HG02852 (cell line): ENCODE data around the gene KCNJ4.

Experiments used
- ATAC-seq: cut with Tn5 transposase; IDR thresholded peaks from one replicate; pipeline ENCODE4 v1.9.1; 2021; ENCODE audit warnings: mild to moderate bottlenecking, moderate library complexity; ENCODE audit not compliant: unreplicated experiment

Gene KCNJ4

DNA sequence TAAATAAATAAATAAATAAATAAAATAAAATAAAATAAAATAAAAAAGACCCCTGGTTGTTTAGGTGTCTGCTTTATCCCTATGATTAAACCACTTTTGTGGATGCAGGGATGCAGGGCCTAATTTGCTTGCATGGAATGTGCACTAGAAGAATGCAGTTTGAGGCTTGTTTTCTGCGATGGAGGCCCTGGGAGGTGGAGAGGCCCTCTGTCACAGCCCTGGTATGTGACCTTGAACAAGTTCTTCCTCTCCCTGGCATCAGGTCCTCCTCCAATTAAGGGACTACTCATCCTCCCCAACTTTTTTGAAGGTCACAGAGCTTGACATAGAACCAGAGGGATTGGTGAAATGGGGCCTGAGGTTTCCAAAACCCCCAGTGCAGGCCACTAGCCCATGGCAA lies 22.7 kb downstream of the KCNJ4 start:
- ATAC-seq, result no peak

DNA sequence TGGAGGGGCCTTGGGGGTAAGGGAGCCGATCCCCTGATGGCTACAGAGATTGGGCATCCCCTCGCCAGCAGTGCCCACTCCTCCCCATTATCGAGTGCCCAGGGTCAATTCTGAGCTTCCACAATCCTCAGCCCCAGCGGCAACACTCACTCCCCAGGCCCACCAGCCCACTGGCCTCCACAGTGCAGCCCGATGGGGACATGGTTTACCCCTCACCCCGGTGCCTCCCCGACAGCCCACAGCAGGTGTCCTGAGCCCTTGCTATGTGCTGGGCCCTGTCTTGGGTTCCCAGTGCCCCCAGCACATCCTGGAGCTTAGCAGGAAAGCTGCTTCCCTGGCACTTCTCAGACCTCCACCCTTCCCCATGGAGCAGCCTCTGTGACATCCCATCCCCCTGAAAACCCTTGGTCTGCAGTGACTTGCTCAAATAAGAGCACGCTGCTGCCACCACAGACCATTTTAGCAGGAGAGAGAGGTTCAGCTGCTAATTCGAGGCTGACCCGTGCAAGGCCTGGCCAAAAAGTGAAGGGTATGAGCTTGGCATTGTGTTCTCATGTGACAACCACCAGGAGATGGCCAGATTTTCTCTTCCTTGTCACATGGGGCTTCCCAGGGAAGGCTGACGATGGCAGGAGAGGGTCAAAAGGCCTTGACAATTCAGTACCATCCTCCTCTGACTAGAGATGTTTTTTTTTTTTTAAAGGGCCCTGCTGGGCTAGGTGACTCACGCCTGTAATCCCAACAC lies 23.6 kb downstream of the KCNJ4 start:
- no peak for ATAC-seq

DNA sequence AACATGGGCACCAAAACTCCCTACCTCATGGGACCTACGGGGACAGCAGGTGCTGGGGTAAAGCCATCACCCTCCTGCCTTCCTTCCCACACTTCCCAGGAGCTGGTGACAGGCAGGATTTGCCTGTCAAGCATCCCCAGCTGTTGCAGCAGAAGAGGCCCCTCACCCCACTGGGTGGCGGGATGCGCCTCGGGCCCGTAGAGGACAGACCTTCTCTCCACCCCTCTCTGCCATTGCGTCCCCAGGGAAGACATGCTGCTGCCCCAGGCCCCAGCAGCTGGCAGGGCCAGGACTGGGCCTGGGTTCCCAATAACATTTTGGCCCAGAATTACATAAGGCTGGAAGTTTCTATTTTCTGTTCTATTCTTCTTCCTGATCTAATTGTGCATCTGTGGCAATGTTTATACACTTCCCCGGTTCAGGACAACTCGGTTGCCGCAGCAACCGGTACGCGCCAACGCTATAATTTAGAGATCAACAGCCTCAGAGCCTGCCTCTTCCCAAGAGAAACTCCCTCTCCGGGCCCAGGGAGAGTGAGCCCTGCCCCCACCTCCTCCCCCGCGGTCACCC lies 25.4 kb downstream of the KCNJ4 start:
- ATAC-seq, result no peak

DNA sequence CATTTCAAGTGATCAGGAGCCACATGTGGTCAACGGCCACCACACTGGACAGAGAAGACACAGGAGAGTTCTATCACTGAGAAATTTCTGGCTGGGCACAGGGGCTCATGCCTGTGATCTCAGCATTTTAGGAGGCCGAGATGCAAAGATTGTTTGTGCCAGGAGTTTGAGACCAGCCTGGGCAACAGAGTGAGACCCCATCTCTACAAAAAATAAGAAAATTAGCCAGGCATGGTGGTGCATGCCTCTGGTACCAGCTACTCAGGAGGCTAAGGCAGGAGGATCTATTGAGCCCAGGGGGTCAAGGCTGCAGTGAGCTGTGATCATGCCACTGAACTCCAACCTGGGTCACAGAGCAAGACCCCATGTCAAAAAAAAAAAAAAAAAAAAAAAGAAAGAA lies 26.3 kb downstream of the KCNJ4 start:
- no peak for ATAC-seq

DNA sequence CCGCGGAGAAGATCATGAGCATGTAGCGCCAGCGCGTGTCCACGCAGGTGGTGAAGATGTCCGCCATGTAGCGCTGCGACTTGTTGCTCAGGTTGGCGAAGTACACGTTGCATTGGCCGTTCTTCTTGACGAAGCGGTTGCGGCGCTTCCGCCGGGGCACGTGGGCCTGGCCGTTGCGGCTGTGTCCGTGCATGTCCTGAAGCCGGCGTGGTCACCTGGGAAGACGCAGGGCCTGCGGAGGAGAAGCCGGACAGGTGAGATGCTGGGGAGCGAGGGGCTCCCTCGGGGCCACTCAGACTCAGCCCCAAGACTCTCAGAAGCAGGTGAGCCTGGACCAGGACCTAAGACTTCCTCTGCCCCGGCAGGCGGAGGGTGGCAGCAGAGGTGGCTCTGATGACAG lies 27.1 kb downstream of the KCNJ4 start:
- no peak for ATAC-seq

DNA sequence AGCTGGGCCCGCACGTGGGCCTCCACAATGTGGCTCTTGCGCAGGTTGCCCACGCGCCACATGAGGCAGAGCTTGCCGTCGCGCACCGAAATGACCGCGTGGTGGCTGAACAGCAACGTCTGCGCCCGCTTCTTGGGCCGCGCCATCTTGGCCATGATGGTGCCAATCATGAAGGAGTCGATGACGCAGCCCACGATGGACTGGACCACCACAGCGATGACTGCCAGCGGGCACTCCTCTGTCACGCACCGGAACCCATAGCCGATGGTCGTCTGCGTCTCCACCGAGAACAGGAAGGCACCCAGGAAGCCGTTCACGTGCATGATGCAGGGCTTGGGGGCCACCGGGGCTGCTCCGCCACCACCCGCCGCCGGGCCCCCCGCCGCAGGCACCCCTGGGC lies 27.5 kb downstream of the KCNJ4 start:
- no peak for ATAC-seq

DNA sequence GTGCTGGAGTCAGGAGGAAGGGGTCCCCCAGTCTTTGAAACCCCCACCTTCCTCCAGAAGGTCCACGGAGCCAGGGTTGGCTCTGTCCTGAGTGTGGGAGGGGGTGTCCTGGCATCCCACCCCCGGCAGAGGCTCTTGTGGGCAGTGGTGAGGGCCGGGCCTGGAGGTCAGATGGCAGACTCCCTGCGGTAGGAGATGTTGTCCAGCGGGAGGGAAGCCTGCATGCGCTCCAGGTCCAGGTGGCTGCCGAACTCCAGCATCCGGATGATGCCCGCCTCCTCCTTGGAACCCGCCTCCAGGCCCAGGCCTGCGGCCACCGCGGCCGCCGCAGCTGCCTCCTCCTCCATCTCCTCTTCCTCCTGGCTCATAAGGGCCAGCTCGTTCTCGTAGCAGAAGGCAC lies 28.4 kb downstream of the KCNJ4 start:
- ATAC-seq, result no peak

DNA sequence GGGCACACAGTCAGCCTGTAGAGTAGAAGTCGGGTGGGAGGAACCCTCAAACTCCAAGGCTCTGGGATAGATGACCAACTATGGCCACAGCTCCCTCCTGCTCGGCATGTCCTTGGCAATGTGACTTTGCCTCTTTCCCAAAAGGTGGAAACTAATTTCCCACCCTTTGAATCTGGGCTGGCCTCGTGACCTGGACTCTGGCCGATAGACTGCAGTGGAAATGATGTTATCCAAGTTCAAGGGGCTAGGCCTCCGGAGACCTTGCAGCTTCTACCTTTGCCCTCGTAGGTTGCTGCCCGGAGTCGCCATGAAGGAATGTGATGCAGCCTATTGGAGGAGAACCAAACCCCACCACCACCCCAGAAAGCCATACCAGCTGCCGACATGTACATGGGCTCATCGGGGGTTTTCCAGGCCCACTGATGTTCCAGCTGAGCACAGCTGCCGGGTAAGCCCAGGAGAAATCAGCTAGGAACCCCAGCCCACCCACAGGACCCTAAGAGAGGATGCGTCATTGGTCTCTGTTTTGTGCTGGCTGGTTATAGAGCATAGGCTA lies 30.4 kb downstream of the KCNJ4 start:
- ATAC-seq, result no peak

DNA sequence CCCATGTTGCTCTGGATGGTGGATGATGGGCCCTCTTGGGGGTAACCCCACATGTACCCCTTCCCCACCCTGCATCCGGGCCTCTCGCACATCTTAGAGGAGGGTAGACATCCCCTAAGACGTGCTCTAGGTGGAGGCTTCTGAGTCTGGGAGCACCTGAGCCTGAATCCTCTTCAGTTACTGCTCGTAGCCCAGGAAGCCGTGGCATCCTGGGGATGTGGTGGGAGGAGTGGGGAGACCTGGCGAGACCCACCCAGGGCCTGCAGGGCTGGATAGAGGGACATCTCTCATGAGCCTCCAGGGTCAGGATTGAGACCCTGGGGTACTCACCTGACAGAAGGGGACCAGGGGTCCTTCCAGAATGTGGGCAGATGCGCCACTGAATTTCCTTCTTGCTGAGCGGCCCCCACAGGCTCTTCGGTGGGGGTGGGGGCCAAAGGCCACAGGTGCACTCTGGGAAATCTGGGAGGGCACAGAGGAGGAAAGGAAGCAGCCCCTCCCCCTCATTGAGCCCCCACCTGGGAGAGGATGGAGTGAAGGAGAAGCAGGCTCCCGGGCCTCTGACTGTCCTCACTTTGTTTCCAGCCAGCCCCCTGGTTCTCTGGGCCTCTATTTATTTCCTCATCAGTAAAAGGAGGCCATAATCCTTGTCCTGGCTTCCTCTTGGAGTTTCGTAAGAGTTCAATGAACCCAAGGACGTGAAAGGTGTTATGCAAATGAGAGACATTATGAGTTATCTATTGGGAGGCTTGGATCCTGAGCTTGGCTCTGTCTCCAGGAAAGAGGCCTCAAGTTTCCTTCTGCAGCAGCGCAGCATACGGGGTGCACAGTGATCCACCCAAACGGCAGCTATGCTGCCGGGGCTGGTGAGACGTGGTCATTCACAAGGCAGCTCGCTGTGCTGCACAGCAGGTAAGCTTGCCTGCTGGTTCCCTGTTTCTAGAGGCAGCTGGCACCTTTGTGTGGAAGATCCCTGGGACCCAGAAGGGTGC lies 31.2 kb downstream of the KCNJ4 start:
- no peak for ATAC-seq

DNA sequence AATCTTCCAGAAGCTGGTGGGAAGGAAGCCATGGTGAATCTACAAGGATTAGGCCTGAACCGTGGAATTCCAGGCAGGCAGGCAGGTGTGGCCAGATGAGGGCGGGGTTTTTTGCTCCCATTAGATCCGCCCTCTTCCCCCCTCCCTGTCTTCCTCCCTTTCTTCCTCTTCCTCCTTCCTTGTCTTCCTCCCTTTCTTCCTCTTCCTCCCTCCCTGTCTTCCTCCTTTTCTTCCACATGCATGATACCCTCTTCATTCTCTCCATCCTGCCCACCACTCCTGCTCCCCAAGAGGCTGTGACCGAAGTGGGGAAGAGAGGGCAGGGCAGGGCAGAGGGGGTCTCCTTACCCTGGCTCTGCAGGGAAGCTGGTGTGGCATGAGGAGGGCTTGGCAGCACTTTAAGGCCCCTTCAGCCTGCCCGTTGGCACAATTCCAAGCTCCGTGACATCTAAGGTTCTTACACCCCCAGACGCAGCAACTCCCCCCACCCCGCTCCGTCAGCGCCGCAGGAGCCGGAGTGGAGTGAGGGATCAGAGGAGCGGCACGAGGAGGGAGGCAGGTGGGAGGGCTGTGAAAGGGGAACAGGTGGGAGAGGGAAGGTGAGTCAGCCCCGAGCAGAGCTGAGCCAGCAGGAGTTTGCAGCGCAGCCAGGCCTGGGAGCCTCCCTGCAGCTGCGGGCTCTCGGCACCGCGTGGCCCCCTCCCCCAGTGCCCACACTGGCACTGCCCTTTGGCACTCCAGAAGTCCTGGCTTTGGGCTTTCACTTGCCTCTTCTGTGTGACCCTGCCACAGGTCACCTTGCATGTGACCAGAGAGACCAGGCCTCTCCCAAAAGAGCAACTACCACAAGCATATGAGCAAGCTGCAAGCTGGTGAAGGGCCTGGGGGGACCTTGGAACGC lies 32.1 kb downstream of the KCNJ4 start:
- ATAC-seq, result no peak

DNA sequence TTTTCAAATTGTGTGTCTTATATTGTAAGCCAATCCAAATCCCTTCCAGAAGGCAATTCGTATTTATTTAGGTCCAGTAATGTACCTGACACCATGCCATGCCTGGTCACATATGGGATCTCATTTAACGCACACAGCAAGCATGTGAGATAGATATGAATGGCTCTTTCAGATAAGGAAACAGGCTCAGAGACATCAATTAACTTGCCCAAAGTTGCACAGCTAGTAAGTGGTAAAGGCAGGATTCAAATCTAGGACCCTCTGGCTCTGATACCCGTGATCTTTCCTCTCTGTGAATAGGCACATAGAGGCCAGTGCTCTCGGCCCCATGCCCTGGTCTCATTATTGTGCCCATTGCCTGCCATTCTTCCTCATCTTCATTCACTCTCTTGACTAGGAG lies 34.3 kb downstream of the KCNJ4 start:
- ATAC-seq, result no peak

DNA sequence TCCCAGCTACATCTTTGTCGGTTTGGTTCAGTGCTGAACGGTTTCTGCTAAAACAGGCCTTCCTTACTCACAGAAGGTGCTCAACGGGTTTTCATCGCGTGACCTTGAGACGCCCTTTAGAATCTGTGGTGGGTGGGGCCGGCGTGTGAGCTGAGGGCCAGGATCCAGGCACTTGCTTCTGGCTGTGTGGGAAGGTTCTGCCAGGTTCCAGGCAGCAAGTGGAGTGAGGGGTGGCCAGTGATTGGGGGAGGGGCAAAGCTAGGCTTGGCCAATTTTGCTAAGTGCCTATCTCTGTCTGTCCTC lies 35.2 kb downstream of the KCNJ4 start:
- no peak for ATAC-seq

DNA sequence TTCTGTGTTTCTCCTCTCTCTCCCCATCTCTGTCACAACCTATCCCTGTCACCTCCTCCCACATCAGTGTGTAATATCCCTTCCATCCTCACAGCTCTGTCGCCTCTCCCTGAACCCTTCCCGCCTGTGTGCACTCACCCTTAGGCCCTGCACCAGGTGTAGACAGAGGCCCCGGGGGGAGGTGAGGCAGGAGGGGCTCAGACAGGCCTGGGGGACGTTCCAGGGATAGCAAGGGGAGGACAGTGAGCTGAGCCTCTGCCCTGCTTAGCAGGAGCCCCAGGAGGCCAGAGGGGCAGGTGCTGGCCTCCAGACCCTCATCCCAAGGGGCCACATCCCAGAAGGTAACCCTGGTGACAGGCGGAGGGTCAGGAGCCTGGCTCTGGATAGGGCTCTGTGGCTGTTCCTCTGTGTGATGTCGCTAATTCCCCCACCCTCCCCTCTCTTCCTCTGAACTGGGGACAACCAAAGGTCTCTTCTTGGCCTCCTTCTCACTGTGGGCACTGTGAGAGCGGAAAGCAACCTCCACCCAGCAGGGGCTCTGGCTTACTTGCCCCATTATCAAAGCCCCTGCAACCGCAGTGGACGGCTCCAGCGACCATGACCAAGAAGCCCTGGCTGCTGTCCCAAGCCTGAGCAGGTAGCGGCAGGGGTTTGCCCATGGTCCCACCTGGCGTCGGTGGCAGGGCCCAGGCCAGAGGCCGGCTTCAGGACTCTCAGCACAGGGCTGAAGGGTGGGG lies 35.7 kb downstream of the KCNJ4 start:
- no peak for ATAC-seq

DNA sequence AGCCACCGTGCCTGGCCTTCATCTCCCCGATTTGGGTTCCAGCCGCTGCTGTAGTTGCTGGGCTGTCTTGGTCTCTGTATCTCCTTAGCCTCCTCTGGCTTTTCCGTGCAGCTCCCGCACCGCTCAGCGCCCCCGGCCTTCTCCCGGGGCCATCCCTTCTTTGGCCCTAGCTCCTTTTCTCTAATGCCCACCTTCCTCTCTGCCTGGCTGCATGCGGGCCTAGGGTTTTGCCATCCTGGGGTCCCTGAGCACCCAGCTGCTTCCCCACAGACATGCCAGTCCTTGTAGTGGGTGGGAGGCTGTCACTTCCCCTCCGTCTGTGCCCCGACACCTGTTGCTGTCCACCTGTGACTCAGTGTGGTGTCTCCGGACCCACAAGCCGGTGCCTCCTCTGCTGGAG lies 36.4 kb downstream of the KCNJ4 start:
- no peak for ATAC-seq

DNA sequence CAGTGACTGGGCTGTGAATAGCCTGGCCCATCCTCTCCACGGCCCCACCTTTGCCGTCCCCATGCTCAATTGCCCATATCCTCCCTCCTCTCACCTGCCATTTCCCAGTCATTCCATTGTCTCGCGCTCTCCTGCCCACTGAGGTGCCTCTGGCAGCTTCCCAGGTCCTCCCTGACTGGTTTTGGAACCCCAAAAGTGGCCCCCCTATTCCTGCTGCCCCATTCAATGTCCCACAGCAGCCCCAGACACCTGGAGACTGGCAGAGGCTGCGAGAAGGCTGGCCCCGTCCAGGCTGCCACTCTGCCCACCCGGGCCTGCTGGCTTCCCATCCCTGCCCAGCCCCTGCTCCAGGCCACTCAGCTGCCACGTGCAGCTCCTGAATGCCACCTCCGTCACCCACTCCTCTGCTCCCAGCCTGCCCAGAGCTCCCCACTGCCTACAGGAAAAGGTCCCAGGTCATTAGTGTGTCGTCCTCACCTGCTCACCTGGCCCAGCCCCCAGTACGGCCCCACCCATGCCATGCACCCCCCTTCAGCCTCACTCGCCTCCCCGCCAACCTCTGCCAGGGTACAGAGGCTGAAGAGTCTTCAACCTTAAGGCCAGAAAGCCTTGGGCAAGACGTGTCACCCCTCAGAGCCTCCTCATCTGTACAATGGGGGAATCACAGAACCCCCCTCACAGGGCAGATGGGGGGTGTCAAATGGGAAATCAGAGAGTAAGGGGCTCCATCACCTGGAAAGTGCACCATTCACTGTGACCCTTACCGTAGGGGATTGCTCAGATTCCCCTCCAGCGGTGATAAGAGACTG lies 37.5 kb downstream of the KCNJ4 start:
- ATAC-seq, result no peak

DNA sequence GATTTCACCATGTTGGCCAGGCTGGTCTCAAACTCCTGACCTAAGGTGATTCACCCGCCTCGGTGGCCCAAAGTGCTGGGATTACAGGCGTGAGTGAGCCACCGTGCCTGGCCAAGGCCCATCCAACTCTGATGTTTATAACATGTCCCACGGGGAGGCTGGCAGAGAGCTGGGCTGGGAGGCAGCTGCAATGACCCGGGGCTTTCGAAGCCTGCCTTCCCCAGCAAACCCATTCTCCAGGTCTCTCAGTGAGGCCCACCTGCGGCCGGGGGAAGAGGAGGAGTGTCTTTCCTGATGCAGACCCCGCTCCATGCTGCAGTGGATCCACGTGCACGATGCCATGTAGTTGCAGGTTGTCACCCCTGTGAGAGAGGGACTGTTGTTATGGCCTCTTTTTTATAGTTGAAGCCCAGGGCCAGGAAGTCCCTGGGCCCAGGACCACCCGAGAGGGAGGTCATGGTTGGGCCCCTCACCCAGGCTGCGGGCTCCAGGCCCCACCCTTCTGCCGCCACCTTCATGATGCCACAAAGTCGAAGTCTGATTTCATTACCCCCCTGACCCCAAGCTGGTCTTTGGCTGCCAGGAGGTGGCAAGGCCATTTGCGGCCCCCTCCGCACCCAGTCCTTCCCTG lies 38.3 kb downstream of the KCNJ4 start:
- ATAC-seq, result no peak

DNA sequence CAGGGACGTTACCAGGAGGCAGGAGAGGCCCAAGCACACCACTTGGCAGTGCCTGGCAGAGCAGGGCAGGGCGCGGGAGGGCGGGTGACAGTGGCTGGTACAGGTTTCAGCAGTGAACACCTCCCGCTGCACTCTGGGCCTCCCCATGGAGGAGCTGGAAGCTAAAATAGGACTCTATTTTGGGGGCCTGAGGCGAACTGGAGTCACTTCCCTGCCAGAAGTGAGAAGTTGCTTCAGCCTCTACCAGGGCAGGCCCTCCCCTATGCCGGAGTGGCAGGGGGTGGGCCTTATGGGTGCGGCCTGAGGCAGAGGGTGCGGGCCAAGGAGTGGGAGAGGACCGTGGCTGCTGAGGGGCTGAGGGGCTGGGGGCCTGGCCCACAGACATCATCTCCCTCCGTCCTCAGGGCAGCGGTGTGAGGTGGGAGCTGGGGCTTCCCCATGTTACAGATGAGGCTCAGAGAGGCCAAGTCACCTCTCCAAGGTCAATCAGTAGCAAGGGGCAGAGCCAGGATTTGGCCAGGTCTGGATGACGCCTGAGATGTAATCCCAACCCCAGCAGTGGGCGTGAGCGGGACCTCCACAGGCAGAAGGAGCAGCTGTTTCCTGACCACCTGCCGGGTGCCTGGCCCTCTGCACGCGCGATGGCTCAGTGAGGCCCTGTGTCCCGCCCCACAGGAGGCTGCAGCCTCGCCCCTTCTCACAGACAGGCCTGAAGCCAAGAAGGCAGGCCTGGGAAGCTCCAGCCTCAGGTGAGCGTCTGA lies 39.3 kb downstream of the KCNJ4 start:
- ATAC-seq, result no peak

DNA sequence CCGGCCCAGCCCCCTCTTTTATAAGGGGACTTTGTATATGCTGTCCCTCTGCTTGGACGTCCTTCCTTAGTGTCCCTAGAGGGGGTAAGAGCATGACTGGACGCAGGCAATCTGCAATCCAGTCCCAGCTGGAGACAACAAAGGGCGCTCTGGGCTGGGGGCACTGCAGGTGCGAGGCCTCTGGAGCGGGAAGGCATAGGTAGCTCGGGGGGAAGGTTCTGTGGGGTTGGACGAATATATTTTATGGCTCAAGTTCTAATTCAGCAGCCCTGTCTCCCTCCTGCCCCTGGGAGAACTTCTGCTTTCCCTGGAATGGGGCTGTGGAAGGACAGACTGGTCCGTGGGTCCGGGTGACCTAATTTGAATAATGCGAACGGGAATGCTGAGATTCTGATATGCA lies 40.0 kb downstream of the KCNJ4 start:
- ATAC-seq, result no peak
